Trophoblast cell (in vitro differentiated cells and primary cell): ENCODE data around the gene HYOU1.

Experiments
- DNase-seq, 2 donors: peaks; one replicate each; pipeline ENCODE4 v3.0.0-alpha.2; 2016
- H2AFZ ChIP-seq: 2 replicates; pipeline ENCODE4 v1.6.1; 2013; ENCODE audit warnings: low read length, moderate library complexity, mild to moderate bottlenecking; ENCODE audit not compliant: insufficient read depth, poor library complexity
- H2AK5ac ChIP-seq: 2 replicates; pipeline ENCODE4 v1.6.1; 2013; ENCODE audit warnings: mild to moderate bottlenecking, low read length
- H2BK120ac ChIP-seq: 2 replicates; pipeline ENCODE4 v1.6.1; 2013; ENCODE audit warnings: low read length, mild to moderate bottlenecking, moderate library complexity; ENCODE audit not compliant: insufficient read depth, poor library complexity
- H2BK12ac ChIP-seq: 2 replicates; pipeline ENCODE4 v1.6.1; 2013; ENCODE audit warnings: mild to moderate bottlenecking, low read length, moderate library complexity
- H2BK5ac ChIP-seq: 2 replicates; pipeline ENCODE4 v1.6.1; 2013; ENCODE audit warnings: low read length, low read depth, moderate library complexity, mild to moderate bottlenecking; ENCODE audit not compliant: poor library complexity
- H3K14ac ChIP-seq: 2 replicates; pipeline ENCODE4 v1.6.1; 2013; ENCODE audit warnings: mild to moderate bottlenecking, low read length
- H3K18ac ChIP-seq: 2 replicates; pipeline ENCODE4 v1.6.1; 2013; ENCODE audit warnings: mild to moderate bottlenecking, low read length
- H3K23ac ChIP-seq: 2 replicates; pipeline ENCODE4 v1.6.1; 2013; ENCODE audit warnings: low read length
- H3K27ac ChIP-seq: 2 replicates; pipeline ENCODE4 v1.5.1; 2013; ENCODE audit warnings: low read depth, mild to moderate bottlenecking, inconsistent platforms, low read length, moderate library complexity
- H3K27me3 ChIP-seq: 2 replicates; pipeline ENCODE4 v1.6.1; 2013; ENCODE audit warnings: inconsistent platforms, mild to moderate bottlenecking, low read length, moderate library complexity; ENCODE audit not compliant: insufficient read depth
- H3K36me3 ChIP-seq, 2 experiments: 1 replicate in 1 of 2; 2 replicates in 1 of 2; pipeline ENCODE4 v1.6.1; 2013; ENCODE audit warnings: low read length in 2 of 2, mild to moderate bottlenecking in 2 of 2, moderate library complexity in 1 of 2; ENCODE audit not compliant: insufficient read depth in 2 of 2, control insufficient read depth in 1 of 2
- H3K4ac ChIP-seq: 2 replicates; pipeline ENCODE4 v1.6.1; 2013; ENCODE audit warnings: low read depth, mild to moderate bottlenecking, low read length, moderate library complexity
- H3K4me1 ChIP-seq, 2 experiments: 1 replicate in 1 of 2; 2 replicates in 1 of 2; pipeline ENCODE4 v1.6.1; 2013; ENCODE audit warnings: low read length in 2 of 2, mild to moderate bottlenecking in 2 of 2, moderate library complexity in 1 of 2; ENCODE audit not compliant: insufficient read depth in 2 of 2, control insufficient read depth in 1 of 2
- H3K4me2 ChIP-seq: 2 replicates; pipeline ENCODE4 v1.6.1; 2013; ENCODE audit warnings: inconsistent platforms, mild to moderate bottlenecking, low read length, moderate library complexity
- H3K4me3 ChIP-seq: 2 replicates; pipeline ENCODE4 v1.5.1; 2013; ENCODE audit warnings: mild to moderate bottlenecking, low read depth, low read length, inconsistent platforms
- H3K79me1 ChIP-seq: one replicate; pipeline ENCODE4 v1.6.1; 2013; ENCODE audit warnings: low read length
- H3K79me2 ChIP-seq: 2 replicates; pipeline ENCODE4 v1.6.1; 2013; ENCODE audit warnings: low read length, mild to moderate bottlenecking; ENCODE audit not compliant: control insufficient read depth, insufficient read depth, poor library complexity
- H3K9ac ChIP-seq: 2 replicates; pipeline ENCODE4 v1.6.1; 2013; ENCODE audit warnings: mild to moderate bottlenecking, low read length
- H3K9me3 ChIP-seq: 2 replicates; pipeline ENCODE4 v1.6.1; 2013; ENCODE audit warnings: low read depth, mild to moderate bottlenecking, control low read depth, inconsistent platforms, low read length; ENCODE audit not compliant: insufficient read depth
- H4K12ac ChIP-seq: 2 replicates; pipeline ENCODE4 v1.6.1; 2013; ENCODE audit warnings: low read depth, mild to moderate bottlenecking, low read length, moderate library complexity
- H4K8ac ChIP-seq: 2 replicates; pipeline ENCODE4 v1.6.1; 2013; ENCODE audit warnings: low read depth, mild to moderate bottlenecking, low read length, moderate library complexity
- H4K91ac ChIP-seq: one replicate; pipeline ENCODE4 v1.6.1; 2013; ENCODE audit warnings: low read depth, mild to moderate bottlenecking, low read length, moderate library complexity
- WGBS: extraction: QIAGEN DNeasy Blood & Tissue Kit; methylation state at CpG from one replicate; pipeline ENCODE4 v1.1.7; 2013; ENCODE audit warnings: missing lambda C conversion rate; ENCODE audit not compliant: insufficient read length, insufficient coverage; ENCODE audit errors: extremely low coverage; 5-methylcytosine and 5-hydroxymethylcytosine counted together

Gene HYOU1

DNA sequence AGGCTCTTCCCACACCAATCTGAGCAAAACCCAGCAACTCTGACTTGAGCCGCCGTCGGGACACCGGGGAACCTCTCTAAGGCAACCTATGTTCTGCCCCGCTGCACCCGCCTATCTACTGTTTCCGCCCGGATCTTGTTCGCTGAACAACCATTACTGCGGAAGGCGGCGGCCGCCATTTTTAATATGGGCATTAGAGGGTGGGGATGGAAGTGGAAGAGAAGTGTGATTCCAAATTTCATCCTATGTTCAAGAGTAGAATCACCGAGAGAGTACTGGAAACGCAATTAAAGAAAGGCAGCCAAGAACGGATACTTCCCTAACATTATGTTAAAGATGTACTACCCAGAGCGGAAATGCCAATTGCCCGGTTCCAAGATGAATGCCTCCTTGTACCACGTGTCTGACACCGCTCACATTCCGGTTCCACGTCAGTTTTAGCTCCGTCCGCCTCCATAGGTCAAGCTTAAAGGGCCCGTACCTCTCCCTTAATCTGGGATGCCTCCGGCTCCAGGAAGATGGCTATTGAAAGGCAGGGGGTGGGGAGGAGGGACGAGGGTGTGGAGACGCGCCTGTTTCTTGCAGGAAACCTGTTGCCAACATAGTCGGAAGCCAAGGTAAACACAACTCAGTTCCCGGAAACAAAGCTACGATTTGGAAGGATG is 44.9 kb upstream of the HYOU1 start, which contains the start of gene DPAGT1:
DPAGT1 (minus strand) TSS at position 95 of the 665 bp plus-strand sequence. CDS start 198 bp downstream, outside the sequence.
- H4K8ac ChIP-seq: peak within 1 kb of the TSS; percentile 97
- H3K9me3 ChIP-seq: no peaks in the 10 kb centered on the region
- DNase-seq: peak; percentile 96 to 97
- peak within 1 kb of the TSS; percentile 62 for H3K18ac ChIP-seq
- peaks cover 12% of the 10 kb centered on the region for H3K79me1 ChIP-seq
- peak within 1 kb of the TSS; percentile 86 for H3K14ac ChIP-seq
- H3K4me2 ChIP-seq: peak within 1 kb of the TSS; percentile 75
- peak within 1 kb of the TSS; percentile 69 for H4K91ac ChIP-seq
- peak within 1 kb of the TSS; percentile 84 for H3K4me3 ChIP-seq
- peak within 1 kb of the TSS; percentile 88 for H4K12ac ChIP-seq
- no CpG with 5 or more reads among the region's 32 CpGs for WGBS
- peak within 1 kb of the TSS; percentile 90 for H3K9ac ChIP-seq
- no peak within 1 kb of the TSS for H3K23ac ChIP-seq
- peaks cover 16 to 20% of the 10 kb centered on the region in 2 experiments for H3K4me1 ChIP-seq
- H3K36me3 ChIP-seq: peaks cover 6 to 14% of the 10 kb centered on the region in 2 experiments
- peak within 1 kb of the TSS; percentile 78 for H2AK5ac ChIP-seq
- peak within 1 kb of the TSS; percentile 83 for H2AFZ ChIP-seq
- H3K27me3 ChIP-seq: no peaks in the 10 kb centered on the region
- H3K4ac ChIP-seq: peak within 1 kb of the TSS; percentile 26
- peak within 1 kb of the TSS; percentile 76 for H2BK5ac ChIP-seq
- H2BK12ac ChIP-seq: peak within 1 kb of the TSS; percentile 44
- peak within 1 kb of the TSS; percentile 70 for H3K27ac ChIP-seq
- peak within 1 kb of the TSS; percentile 67 for H2BK120ac ChIP-seq
- peaks cover 12% of the 10 kb centered on the region for H3K79me2 ChIP-seq

DNA sequence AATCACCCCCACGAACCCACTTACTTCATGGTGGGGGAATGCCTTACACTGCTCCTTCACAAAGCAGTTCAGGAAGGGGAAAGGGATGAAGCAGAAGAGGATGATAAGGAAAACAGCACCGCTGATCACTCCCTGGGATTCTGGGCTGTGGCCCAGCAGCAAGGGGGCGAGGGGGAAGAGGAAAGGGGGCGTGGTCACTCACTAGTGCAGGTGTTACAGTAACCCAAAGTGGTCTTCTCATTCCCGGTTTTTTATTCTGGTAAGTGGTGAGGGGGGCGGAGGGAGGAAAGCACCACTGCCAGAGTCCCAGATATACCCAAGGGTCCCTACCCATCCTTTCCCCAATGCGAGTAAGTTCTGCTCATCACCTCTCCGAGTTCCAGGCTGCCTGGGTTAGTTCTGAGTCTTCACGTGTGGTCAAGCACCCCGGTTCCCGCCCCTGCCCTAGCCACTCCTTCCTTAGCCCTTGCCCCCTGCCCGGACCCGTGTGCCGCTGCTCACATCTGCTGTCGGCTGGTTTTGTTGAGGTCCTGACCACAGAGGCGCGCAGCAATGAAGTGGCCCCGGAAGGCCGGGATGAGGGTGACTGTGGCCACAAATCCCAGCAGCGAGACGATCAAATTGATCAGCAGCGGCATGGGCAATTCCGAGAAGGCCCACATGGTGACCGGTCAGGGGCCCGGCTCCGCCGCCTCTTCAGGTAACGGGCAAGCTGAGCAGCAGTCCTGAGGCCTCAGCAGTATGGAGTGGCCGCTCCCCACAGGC is 44.2 kb upstream of the HYOU1 start:
- H3K79me2 ChIP-seq: peaks cover 12% of the 10 kb centered on the region
- H3K79me1 ChIP-seq: peaks cover 9% of the 10 kb centered on the region
- H3K4me3 ChIP-seq: peak overlapping the region; percentile 84
- H2BK12ac ChIP-seq: no peak overlapping the region
- peak overlapping the region; percentile 54 for H4K12ac ChIP-seq
- H3K4me1 ChIP-seq: peaks cover 10 to 13% of the 10 kb centered on the region in 2 experiments
- H3K27me3 ChIP-seq: no peaks in the 10 kb centered on the region
- peak overlapping the region; percentile 23 for H2BK120ac ChIP-seq
- H4K91ac ChIP-seq: peak overlapping the region; percentile 50
- peak overlapping the region; percentile 70 for H3K27ac ChIP-seq
- H3K4ac ChIP-seq: peak overlapping the region; percentile 26
- H3K18ac ChIP-seq: peak overlapping the region; percentile 11
- H2AK5ac ChIP-seq: peak overlapping the region; percentile 78
- peaks cover 7 to 19% of the 10 kb centered on the region in 2 experiments for H3K36me3 ChIP-seq
- WGBS: no CpG with 5 or more reads among the region's 29 CpGs
- no peak overlapping the region for H3K23ac ChIP-seq
- peak overlapping the region; percentile 97 for H4K8ac ChIP-seq
- no peak overlapping the region for H2BK5ac ChIP-seq
- peak overlapping the region; percentile 25 for H3K14ac ChIP-seq
- H3K9ac ChIP-seq: peak overlapping the region; percentile 90
- DNase-seq: no peak
- peak overlapping the region; percentile 83 for H2AFZ ChIP-seq
- H3K4me2 ChIP-seq: peak overlapping the region; percentile 75
- H3K9me3 ChIP-seq: no peaks in the 10 kb centered on the region

DNA sequence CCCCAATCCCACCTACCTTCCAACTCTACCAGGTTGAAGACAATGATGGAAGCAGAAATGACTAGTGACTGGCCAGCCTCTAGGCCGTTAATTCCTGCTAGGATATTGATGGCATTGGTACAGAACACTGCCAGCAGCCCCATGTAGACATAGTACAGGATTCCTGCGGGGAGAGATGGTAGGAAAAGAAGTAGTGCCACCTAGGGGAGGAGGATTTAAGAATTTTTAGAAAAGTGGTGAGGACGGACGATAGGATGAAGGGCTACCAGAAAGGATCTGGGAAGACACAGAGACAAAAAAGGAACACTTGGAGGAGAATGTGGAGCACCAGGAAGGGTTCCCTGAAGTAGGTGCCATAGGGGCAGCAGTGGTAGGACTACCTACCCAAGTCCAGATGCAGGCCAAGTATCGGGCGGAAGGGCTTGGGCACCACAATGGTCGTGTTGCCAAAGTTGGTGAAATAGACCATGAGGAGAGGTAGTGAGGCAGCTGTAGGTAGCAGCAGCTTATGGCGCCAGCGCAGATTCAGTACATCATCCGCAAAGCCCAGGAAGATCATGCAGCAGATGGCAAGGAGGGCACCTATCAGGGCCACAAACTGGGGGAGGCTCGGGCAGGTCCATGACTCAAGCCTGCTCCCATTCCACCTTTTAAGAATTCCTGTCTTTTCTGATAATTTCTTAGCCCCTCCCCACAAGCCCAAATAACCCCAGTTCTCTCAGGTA is 43.4 kb upstream of the HYOU1 start:
- H2BK5ac ChIP-seq: no peak overlapping the region
- H4K8ac ChIP-seq: peak overlapping the region; percentile 33
- H3K14ac ChIP-seq: peak overlapping the region; percentile 7
- peak overlapping the region; percentile 48 for H3K18ac ChIP-seq
- H3K23ac ChIP-seq: no peak overlapping the region
- peaks cover 10 to 13% of the 10 kb centered on the region in 2 experiments for H3K4me1 ChIP-seq
- no peak overlapping the region for H3K9ac ChIP-seq
- H4K91ac ChIP-seq: peak overlapping the region; percentile 50
- H3K4me2 ChIP-seq: peak overlapping the region; percentile 75
- H2AK5ac ChIP-seq: peak overlapping the region; percentile 78
- no peaks in the 10 kb centered on the region for H3K27me3 ChIP-seq
- peak overlapping the region; percentile 84 for H3K4me3 ChIP-seq
- peak overlapping the region; percentile 40 for H2AFZ ChIP-seq
- peak overlapping the region; percentile 67 for H2BK12ac ChIP-seq
- H4K12ac ChIP-seq: peak overlapping the region; percentile 14
- H3K27ac ChIP-seq: no peak overlapping the region
- H3K36me3 ChIP-seq: peaks cover 7 to 19% of the 10 kb centered on the region in 2 experiments
- H2BK120ac ChIP-seq: peak overlapping the region; percentile 4
- H3K79me1 ChIP-seq: peaks cover 9% of the 10 kb centered on the region
- peaks cover 12% of the 10 kb centered on the region for H3K79me2 ChIP-seq
- peak overlapping the region; percentile 22 for H3K4ac ChIP-seq
- peak; percentile 6 to 52 for DNase-seq
- no peaks in the 10 kb centered on the region for H3K9me3 ChIP-seq
- no CpG with 5 or more reads among the region's 11 CpGs for WGBS

DNA sequence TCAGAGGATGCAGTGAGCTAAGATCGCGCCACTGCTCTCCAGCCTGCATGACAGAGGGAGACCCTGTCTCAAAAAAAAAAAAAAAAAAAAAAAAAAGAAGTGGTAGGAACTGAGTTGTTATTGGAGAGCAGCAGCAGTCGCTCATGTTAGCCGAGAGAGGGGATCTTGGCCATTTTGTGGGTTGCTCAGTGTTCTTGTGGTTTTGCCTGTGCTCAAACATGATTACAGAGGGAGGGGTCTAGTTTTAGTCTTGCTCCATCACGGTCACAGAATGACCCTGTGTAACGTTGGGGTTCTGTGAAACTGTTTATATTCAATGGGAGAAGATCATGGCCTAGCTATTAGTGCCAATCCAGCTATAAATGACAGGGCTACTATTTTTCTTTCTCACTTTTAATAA is 42.7 kb upstream of the HYOU1 start:
- Histone ChIP-seq H3K36me3 (peaks cover 7 to 19% of the 10 kb centered on the region in 2 experiments), H2AK5ac (no peak overlapping the region), H2BK120ac (no peak overlapping the region), H3K4me1 (peaks cover 10 to 13% of the 10 kb centered on the region in 2 experiments), H3K14ac (no peak overlapping the region), H3K4me3 (no peak overlapping the region), H3K4me2 (no peak overlapping the region), H3K27ac (no peak overlapping the region), H3K23ac (no peak overlapping the region), H3K9me3 (no peaks in the 10 kb centered on the region), H4K12ac (no peak overlapping the region), H3K4ac (no peak overlapping the region), H3K9ac (no peak overlapping the region), H2BK5ac (no peak overlapping the region), H2AFZ (no peak overlapping the region), H2BK12ac (no peak overlapping the region), H4K8ac (no peak overlapping the region), H3K79me1 (peaks cover 14% of the 10 kb centered on the region), H3K27me3 (no peaks in the 10 kb centered on the region), H4K91ac (no peak overlapping the region), H3K79me2 (peaks cover 18% of the 10 kb centered on the region), H3K18ac (no peak overlapping the region)
- WGBS: no CpG with 5 or more reads among the region's 6 CpGs
- no peak for DNase-seq
